WERI-Rb-1 (cell line): Measurements from ENCODE around the gene WNT16.
"Not testable (repeated sequence)": the region's sequence is repeated elsewhere in the genome, so short reads cannot be mapped to it uniquely, and the experiment has no call there.

Experiments
- DNase-seq: peaks from one replicate; pipeline ENCODE4 v3.0.0-alpha.2; 2020
- H3K27ac ChIP-seq: fragments of 250-450 bp; sonication (Bioruptor Pico); 2 replicates; pipeline ENCODE4 v1.5.1; 2020; ENCODE audit warnings: mild to moderate bottlenecking, moderate library complexity
- H3K27me3 ChIP-seq: fragments of 250-450 bp; sonication (Bioruptor Pico); 2 replicates; pipeline ENCODE4 v1.5.1; 2021; ENCODE audit warnings: mild to moderate bottlenecking, low read depth, moderate library complexity; ENCODE audit not compliant: insufficient read depth, severe bottlenecking
- H3K36me3 ChIP-seq: fragments of 250-450 bp; sonication (Bioruptor Pico); 2 replicates; pipeline ENCODE4 v1.5.1; 2020; ENCODE audit warnings: mild to moderate bottlenecking, moderate library complexity
- H3K4me3 ChIP-seq: 2 replicates; pipeline ENCODE4 v1.5.1; 2011; ENCODE audit warnings: low read depth, mild to moderate bottlenecking, control low read depth, low read length
- H3K9me3 ChIP-seq: fragments of 250-450 bp; sonication (Bioruptor Pico); 2 replicates; pipeline ENCODE4 v1.5.1; 2021; ENCODE audit warnings: mild to moderate bottlenecking, moderate library complexity; ENCODE audit not compliant: severe bottlenecking
- TF ChIP-seq, protein P1 (sequence below): IDR thresholded peaks from 2 replicates; pipeline ENCODE4 v1.5.1; 2011; ENCODE audit warnings: low read depth, mild to moderate bottlenecking, control low read depth, inconsistent platforms, low read length

WNT16 gene

DNA sequence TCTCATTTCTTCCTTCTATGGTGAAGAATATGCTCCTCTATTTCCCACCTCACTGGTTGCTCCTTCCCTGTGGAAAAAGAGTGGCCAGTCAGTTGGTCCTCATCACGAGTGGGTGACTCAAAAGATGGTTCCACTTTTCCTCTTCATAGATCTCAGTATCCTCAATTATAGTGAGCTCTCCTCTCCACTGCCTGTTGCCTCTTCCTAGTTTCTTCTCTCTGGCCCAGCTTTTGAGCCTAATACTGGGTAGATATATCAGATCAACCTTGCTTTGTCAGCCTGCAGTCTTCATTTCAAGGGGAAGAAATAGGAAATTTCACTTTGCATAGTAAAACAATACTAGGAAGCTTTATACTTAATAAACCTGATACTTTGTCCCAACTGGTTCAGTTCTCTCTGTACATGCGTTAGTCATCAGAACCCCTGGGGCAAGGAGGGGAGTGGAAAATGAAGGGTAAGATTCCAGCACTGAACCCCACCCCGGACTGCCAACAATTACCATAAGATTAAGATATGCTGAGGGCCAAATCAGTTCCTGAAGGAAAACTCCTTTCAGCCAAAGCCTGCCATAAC lies 15.5 kb upstream of the WNT16 start:
- TF ChIP-seq, protein P1, sequence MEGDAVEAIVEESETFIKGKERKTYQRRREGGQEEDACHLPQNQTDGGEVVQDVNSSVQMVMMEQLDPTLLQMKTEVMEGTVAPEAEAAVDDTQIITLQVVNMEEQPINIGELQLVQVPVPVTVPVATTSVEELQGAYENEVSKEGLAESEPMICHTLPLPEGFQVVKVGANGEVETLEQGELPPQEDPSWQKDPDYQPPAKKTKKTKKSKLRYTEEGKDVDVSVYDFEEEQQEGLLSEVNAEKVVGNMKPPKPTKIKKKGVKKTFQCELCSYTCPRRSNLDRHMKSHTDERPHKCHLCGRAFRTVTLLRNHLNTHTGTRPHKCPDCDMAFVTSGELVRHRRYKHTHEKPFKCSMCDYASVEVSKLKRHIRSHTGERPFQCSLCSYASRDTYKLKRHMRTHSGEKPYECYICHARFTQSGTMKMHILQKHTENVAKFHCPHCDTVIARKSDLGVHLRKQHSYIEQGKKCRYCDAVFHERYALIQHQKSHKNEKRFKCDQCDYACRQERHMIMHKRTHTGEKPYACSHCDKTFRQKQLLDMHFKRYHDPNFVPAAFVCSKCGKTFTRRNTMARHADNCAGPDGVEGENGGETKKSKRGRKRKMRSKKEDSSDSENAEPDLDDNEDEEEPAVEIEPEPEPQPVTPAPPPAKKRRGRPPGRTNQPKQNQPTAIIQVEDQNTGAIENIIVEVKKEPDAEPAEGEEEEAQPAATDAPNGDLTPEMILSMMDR: no peak
- no peaks in the 10 kb centered on the region for H3K27me3 ChIP-seq
- H3K9me3 ChIP-seq: no peaks in the 10 kb centered on the region
- H3K36me3 ChIP-seq: no peaks in the 10 kb centered on the region
- no peak for DNase-seq
- no peak overlapping the region; the same call in 1 of the 2 replicates for H3K27ac ChIP-seq
- H3K4me3 ChIP-seq: no peak overlapping the region

DNA sequence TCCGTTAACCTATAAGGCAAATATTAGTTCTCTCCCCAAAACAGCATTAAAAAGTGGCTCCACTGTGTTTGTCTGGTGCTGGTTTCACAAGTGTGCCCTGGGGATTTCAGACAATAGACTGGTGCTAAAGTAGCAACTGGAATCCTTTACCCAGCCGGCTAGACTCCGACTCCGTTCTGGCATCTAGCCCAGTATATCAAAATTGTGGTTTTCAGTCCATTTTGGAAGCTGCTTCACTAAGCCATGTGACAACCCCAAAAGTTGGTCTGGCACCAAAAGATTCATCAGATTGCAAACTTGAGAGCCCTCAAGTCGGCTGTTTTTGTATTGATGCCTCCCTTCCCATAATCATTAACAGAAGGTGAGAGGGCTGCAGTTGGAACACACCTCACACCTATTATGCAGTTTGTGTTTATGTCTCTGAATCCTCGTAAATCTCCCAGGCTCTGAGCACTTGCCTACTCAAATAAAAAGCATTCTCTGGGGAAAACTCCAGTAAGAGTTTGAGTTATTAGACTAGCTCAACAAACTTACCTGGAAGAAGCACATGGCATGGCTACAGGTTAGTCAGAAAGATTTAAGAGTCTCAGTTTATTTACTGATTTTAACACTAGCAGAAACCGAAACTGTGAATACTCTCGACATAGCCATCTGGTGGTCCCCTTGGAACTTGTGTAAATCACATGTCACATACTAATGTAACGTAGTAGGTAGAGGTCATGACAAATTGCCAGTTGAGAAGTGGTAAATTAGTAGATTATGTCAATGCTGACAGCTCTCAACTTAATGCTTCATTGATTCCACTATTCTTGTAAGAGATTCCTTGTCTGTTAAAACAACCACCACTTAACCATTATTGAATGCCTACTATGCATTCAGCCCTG lies 14.8 kb upstream of the WNT16 start:
- Histone ChIP-seq H3K27me3 (no peaks in the 10 kb centered on the region), H3K9me3 (no peaks in the 10 kb centered on the region), H3K4me3 (peak overlapping the region; percentile 28), H3K27ac (no peak overlapping the region; the same call in 1 of the 2 replicates), H3K36me3 (no peaks in the 10 kb centered on the region)
- TF ChIP-seq, protein P1: no peak
- DNase-seq: no peak

DNA sequence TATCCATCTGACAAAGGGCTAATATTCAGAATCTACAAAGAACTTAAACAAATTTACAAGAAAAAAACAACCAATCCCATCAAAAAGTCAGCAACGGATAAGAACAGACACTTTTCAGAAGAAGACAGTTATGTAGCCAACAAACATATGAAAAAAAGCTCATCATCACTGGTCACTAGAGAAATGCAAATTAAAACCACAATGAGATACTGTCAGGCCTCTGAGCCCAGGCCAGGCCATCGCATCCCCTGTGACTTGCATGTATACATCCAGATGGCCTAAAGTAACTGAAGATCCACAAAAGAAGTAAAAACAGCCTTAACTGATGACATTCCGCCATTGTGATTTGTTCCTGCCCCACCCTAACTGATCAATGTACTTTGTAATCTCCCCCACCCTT lies 13.6 kb upstream of the WNT16 start:
- not testable (repeated sequence) for H3K36me3 ChIP-seq, DNase-seq, H3K4me3 ChIP-seq, H3K27me3 ChIP-seq, H3K9me3 ChIP-seq, H3K27ac ChIP-seq

DNA sequence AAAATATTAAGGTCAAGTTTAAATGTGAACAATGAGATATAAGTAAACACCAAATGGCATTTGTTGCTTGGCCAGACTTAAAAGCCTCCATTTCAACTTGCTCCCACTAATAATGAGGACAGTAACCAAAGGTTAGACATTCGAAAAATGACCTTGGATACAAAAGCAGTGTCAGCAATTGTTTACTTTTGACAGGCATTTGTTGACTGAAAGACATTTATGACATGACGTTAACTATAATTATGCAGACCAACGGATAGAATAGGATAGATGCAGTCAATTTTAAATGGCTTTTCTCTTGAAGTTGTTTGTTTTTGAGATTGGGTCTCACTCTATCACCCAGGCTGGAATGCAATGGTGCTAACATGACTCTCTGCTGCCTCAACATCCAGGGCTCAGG lies 6.3 kb upstream of the WNT16 start:
- no peaks in the 10 kb centered on the region for H3K9me3 ChIP-seq
- H3K27me3 ChIP-seq: no peaks in the 10 kb centered on the region
- H3K27ac ChIP-seq: no peak overlapping the region
- DNase-seq: no peak
- TF ChIP-seq, protein P1: no peak
- H3K36me3 ChIP-seq: no peaks in the 10 kb centered on the region
- H3K4me3 ChIP-seq: no peak overlapping the region

DNA sequence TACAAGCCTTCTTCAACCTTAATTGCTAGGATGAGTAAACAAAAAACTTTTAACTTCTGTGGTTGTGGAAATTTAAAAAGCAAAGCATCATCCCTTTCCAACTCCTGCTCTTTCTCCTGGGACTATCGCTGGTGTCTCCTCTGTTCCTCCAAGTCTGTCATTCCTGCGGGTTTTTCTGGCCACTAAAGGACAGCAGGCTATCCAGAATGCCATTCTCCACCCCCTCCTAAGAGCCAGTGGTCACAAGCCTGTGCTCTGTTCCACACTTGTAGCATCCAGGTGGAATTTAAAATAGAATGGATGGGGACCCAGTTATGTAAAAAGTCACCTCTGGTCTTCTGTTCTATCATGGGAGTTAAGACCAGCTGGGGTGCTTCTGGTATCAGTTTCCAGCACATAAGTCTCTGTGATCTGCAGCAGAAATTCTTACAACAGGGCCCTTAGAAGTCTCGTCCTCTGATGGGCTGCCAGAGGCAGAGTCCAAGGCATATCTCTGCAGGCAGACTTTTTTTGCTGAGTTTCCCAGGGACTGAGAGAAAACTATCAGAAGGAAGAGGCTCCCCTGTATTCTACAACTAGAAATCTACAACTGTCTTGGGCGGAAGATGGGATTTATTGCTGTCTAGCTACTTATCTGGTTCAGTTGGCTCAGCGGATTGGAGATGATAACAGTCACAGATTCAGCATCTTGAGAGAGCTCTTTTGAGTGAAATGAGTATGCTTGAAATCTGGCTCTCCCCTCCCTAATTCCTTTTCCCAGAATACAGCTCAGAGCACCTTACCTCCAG lies 5.1 kb upstream of the WNT16 start:
- Histone ChIP-seq H3K27ac (no peak overlapping the region), H3K27me3 (no peaks in the 10 kb centered on the region), H3K4me3 (no peak overlapping the region), H3K9me3 (no peaks in the 10 kb centered on the region), H3K36me3 (no peaks in the 10 kb centered on the region)
- TF ChIP-seq, protein P1: no peak
- DNase-seq: no peak

DNA sequence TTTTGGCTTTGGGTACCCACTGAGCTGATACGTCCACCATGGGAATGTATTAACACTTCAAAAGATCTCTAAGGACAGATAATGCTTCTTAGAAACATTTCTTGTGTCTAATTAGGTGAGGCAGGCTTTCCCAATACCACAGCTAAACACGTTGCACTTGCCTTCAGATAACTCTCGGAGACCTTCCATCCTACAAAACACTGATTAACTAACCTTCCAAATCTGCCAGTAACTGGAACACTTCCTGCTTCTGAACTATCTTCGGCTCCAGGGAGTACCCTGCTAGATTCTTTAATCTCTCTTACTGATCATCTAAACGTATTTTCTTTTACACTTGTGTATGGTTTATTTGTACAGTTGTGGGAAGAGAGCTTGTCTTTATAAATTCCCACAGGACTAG lies 1.1 kb upstream of the WNT16 start:
- peaks cover 10% of the 10 kb centered on the region for H3K27me3 ChIP-seq
- H3K36me3 ChIP-seq: no peaks in the 10 kb centered on the region
- no peak for DNase-seq
- H3K4me3 ChIP-seq: no peak overlapping the region
- H3K9me3 ChIP-seq: no peaks in the 10 kb centered on the region
- H3K27ac ChIP-seq: no peak overlapping the region
- TF ChIP-seq, protein P1: no peak
